GM12892 (cell line): ENCODE data around the gene SNU13.

Source experiments
- POLR2AphosphoS5 ChIP-seq: IDR thresholded peaks from 2 replicates; pipeline ENCODE4 v1.6.1; 2011; ENCODE audit warnings: low read depth, low read length, control low read depth
- TAF1 ChIP-seq: IDR thresholded peaks from 2 replicates; pipeline ENCODE4 v1.6.1; 2011; ENCODE audit warnings: low read depth, mild to moderate bottlenecking, control low read depth, low read length, borderline replicate concordance

DNA sequence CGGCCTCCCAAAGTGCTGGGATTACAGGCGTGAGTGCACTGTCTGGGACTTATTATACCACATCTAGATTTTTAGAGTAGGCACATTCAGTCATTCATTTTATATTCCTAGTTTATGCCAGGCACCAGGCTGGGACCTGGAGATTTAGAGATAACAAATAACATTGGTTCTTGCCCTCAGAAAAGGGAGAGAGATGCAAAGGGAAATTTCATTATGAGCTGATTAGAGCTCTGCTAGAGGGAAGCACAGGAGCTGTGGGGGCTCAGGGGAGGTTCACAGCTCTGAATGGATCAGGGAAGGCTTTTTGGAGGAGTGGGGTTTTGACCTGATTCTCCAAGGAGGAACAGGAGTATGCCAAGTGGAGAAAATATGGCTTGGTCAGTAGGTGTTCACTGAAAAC, 42.9 kb upstream of the SNU13 start:
- TF ChIP-seq POLR2AphosphoS5 (no peak), TAF1 (no peak)
